ENCODE data around the gene CFAP99.

CFAP99 gene

GRCh38 chr4:2399216-2399615 is 19.5 kb upstream of the CFAP99 start:
- H3K27ac ChIP-seq (ENCODE audit: low read depth, low read length), result no peak overlapping the region
- no peak overlapping the region for H3K4me2 ChIP-seq (ENCODE audit: low read length)
- no peaks in the 10 kb centered on the region; the same call in 1 of the 2 replicates for H3K4me1 ChIP-seq (ENCODE audit: control insufficient read depth, low read length)
- no peaks in the 10 kb centered on the region for H3F3A ChIP-seq (ENCODE audit: control insufficient read depth, insufficient read depth)
- no peaks in the 10 kb centered on the region for H3K9me2 ChIP-seq (replicated peaks; ENCODE audit: control insufficient read depth, low read length)
- TF ChIP-seq EZH2phosphoT487 (IDR thresholded peaks at IDR 0.05; ENCODE audit: borderline replicate concordance, low read length) (no peak), CTCF (IDR thresholded peaks at IDR 0.05; ENCODE audit: low read depth, low read length, poor library complexity, severe bottlenecking) (no peak)
- no peaks in the 10 kb centered on the region for H4K20me1 ChIP-seq (ENCODE audit: control insufficient read depth, insufficient read depth, low read depth, low read length)
- peaks cover 21% of the 10 kb centered on the region for H3K27me3 ChIP-seq (ENCODE audit: control insufficient read depth, low read length)
- H3K9me3 ChIP-seq (ENCODE audit: control insufficient read depth, insufficient read depth, low read length), result no peaks in the 10 kb centered on the region
- no peaks in the 10 kb centered on the region for H3K79me2 ChIP-seq (ENCODE audit: control insufficient read depth, low read length)
- H3K36me3 ChIP-seq (ENCODE audit: control insufficient read depth, low read length), result no peaks in the 10 kb centered on the region
- no peak overlapping the region for H3K4me3 ChIP-seq (ENCODE audit: low read length)

- Histone ChIP-seq H3K4me3 (ENCODE audit: low read length) (no peak overlapping the region), H3K9me3 (ENCODE audit: control insufficient read depth, insufficient read depth, low read length) (no peaks in the 10 kb centered on the region), H3K36me3 (ENCODE audit: control insufficient read depth, low read length) (no peaks in the 10 kb centered on the region), H3K4me2 (ENCODE audit: low read length) (no peak overlapping the region), H3K79me2 (ENCODE audit: control insufficient read depth, low read length) (no peaks in the 10 kb centered on the region), H3K9me2 (replicated peaks; ENCODE audit: control insufficient read depth, low read length) (no peaks in the 10 kb centered on the region), H3K27me3 (ENCODE audit: control insufficient read depth, low read length) (peaks cover 18% of the 10 kb centered on the region), H3K27ac (ENCODE audit: low read depth, low read length) (no peak overlapping the region), H4K20me1 (ENCODE audit: control insufficient read depth, insufficient read depth, low read depth, low read length) (no peaks in the 10 kb centered on the region), H3F3A (ENCODE audit: control insufficient read depth, insufficient read depth) (no peaks in the 10 kb centered on the region), H3K4me1 (ENCODE audit: control insufficient read depth, low read length) (no peaks in the 10 kb centered on the region)
- TF ChIP-seq CTCF (IDR thresholded peaks at IDR 0.05; ENCODE audit: low read depth, low read length, poor library complexity, severe bottlenecking) (no peak), EZH2phosphoT487 (IDR thresholded peaks at IDR 0.05; ENCODE audit: borderline replicate concordance, low read length) (no peak)
Observed at GRCh38 chr4:2399631-2400190, 19.0 kb upstream of the CFAP99 start.

- no peak overlapping the region for H3K27ac ChIP-seq (ENCODE audit: low read depth, low read length)
- no peaks in the 10 kb centered on the region for H3K79me2 ChIP-seq (ENCODE audit: control insufficient read depth, low read length)
- H3K4me2 ChIP-seq (ENCODE audit: low read length), result no peak overlapping the region
- TF ChIP-seq CTCF (IDR thresholded peaks at IDR 0.05; ENCODE audit: low read depth, low read length, poor library complexity, severe bottlenecking), result no peak
- no peak for TF ChIP-seq EZH2phosphoT487 (IDR thresholded peaks at IDR 0.05; ENCODE audit: borderline replicate concordance, low read length)
- no peaks in the 10 kb centered on the region for H3K36me3 ChIP-seq (ENCODE audit: control insufficient read depth, low read length)
- no peaks in the 10 kb centered on the region for H3K9me2 ChIP-seq (replicated peaks; ENCODE audit: control insufficient read depth, low read length)
- no peaks in the 10 kb centered on the region for H3F3A ChIP-seq (ENCODE audit: control insufficient read depth, insufficient read depth)
- H3K9me3 ChIP-seq (ENCODE audit: control insufficient read depth, insufficient read depth, low read length), result no peaks in the 10 kb centered on the region
- no peak overlapping the region for H3K4me3 ChIP-seq (ENCODE audit: low read length)
- peaks cover 18% of the 10 kb centered on the region for H3K27me3 ChIP-seq (ENCODE audit: control insufficient read depth, low read length)
- H3K4me1 ChIP-seq (ENCODE audit: control insufficient read depth, low read length), result no peaks in the 10 kb centered on the region
- H4K20me1 ChIP-seq (ENCODE audit: control insufficient read depth, insufficient read depth, low read depth, low read length), result no peaks in the 10 kb centered on the region
Observed at GRCh38 chr4:2400841-2401609, 17.7 kb upstream of the CFAP99 start.
